ENCODE measurements around the gene TRIM27.

DNA sequence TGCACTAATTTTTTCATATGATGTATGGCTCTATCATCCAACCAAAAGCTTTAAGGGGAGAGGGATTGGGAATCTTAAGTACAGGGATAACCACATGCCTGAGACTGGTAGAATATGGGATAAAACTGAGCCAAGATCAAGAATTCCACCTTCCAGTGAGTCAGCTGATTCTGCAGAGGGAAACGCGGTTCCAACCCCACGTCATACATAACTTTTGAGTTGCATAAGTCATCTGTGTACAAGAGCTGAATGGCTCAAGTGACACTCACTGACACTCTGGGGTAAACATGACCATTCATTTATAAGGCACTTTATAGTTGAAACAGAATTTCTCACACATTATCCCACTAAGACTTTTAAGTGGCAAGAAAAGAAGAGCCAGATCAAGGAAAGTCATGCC lies 16.4 kb downstream of the TRIM27 start:
- no peak for TF ChIP-seq CTCF (IDR thresholded peaks at IDR 0.05)
- no peak for TF ChIP-seq POLR2A (IDR thresholded peaks at IDR 0.05)
